GM20000 (cell line): Measurements from ENCODE around the gene DNAH10.

Source experiments
- DNase-seq: peaks from one replicate; pipeline ENCODE4 v3.0.0; 2012; ENCODE audit warnings: low spot score
- TF ChIP-seq, protein P1 (sequence below): IDR thresholded peaks from 2 replicates; pipeline ENCODE4 v1.5.1; 2012; ENCODE audit warnings: mild to moderate bottlenecking, control low read depth; ENCODE audit errors: extremely low read depth, missing control alignments

The DNAH10 gene

DNA sequence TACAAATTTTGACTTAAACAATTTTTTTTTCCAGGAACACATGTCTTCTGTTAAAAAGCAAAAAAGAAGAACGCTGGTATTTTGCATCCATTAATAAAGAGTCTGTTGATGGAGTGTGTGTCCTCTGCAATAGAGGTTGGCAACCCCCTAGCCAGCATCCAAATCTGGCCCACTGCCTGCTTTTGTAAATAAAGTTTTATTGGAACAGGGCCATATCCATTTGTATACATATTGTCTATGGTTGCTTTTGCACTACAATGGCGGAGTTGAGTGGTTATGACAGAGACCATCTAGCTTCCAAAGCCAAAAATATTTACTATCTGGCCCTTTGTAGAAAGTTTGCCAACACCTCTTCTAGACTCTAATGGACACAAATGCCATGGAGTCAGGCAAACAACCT lies 160.9 kb downstream of the DNAH10 start:
- DNase-seq, result no peak

DNA sequence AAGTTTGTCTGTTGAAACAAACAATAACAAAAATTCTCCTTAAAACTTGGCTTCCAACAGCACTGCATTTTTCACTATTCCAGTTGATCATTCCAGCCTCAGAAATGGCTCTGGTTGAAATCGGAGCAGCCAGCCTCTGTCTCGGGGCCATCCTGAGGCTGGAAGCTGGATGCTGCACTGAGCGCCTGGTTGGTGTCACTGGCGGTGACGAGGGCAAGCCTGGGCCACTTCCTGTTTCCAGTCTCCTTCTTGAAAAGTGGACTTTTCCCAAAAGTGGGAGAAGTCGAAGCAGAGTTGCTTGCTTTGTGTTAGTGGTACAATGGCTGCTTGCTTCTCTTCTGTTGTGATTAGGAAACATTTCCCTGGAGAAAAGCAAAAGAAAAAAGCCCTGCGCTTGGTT lies 161.8 kb downstream of the DNAH10 start:
- DNase-seq, result no peak
- TF ChIP-seq, protein P1, sequence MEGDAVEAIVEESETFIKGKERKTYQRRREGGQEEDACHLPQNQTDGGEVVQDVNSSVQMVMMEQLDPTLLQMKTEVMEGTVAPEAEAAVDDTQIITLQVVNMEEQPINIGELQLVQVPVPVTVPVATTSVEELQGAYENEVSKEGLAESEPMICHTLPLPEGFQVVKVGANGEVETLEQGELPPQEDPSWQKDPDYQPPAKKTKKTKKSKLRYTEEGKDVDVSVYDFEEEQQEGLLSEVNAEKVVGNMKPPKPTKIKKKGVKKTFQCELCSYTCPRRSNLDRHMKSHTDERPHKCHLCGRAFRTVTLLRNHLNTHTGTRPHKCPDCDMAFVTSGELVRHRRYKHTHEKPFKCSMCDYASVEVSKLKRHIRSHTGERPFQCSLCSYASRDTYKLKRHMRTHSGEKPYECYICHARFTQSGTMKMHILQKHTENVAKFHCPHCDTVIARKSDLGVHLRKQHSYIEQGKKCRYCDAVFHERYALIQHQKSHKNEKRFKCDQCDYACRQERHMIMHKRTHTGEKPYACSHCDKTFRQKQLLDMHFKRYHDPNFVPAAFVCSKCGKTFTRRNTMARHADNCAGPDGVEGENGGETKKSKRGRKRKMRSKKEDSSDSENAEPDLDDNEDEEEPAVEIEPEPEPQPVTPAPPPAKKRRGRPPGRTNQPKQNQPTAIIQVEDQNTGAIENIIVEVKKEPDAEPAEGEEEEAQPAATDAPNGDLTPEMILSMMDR, result no peak

More for the DNA sequence above, 160.9 kb downstream of the DNAH10 start:
- TF ChIP-seq, protein P1, result no peak

GRCh38 chr12:123924539-123924938 lies 162.4 kb downstream of the DNAH10 start:
- TF ChIP-seq, protein P1, result no peak
- DNase-seq, result no peak

- no peak for DNase-seq
- TF ChIP-seq, protein P1, result no peak
Measured at GRCh38 chr12:123928274-123928865, 166.3 kb downstream of the DNAH10 start.

DNA sequence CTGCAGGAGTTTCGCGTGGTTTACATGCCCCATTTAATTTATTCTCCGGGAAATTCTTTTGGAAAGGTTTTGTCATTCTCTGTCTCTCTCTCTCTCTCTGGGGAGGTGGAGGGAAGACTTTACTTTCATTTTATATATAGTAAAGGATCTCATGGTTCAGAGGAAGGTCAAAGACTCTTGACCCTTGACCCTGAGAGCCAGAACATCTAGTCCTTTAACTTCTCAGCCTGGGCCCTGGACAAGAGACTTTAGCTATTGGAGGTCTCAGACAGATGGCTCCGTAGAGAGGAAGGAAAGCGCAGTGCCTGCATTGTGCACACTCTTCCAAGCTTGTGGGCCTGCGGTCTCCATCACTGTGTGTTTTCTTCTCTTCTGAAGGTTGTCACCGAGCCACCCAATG lies 166.8 kb downstream of the DNAH10 start:
- TF ChIP-seq, protein P1, result no peak
- no peak for DNase-seq

DNA sequence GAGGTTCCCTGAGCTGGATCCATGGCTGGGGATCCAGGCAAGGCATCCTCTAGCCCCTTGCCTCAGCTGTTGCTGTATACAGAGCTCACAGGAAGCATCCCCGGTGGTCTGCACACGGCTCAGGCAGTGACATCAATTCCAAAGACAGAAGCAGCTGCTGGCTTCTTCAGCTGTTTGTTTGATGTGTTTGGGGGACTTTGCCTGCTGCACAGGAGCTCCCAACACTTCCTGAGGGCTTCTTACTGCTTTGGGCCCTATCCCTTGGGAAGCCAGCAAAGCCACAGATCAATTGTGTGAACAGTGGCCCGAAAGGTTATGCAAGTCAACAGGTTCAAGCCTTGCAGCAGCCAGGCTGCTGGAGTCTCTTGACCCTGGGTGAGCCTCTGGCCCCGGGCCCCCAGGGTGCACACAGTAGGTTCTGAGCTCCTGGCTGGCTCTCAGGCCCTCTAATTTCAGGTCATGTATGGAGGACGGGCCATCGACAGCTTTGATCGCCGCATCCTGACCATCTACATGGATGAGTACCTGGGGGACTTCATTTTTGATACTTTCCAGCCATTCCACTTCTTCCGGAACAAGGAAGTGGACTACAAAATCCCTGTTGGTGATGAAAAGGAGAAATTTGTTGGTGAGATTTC lies 168.0 kb downstream of the DNAH10 start:
- TF ChIP-seq, protein P1, result no peak
- no peak for DNase-seq

- no peak for DNase-seq
- TF ChIP-seq, protein P1, result no peak
Measured at GRCh38 chr12:123931686-123932321, 169.7 kb downstream of the DNAH10 start.
